ENCODE measurements around the gene DLGAP1.

DNA sequence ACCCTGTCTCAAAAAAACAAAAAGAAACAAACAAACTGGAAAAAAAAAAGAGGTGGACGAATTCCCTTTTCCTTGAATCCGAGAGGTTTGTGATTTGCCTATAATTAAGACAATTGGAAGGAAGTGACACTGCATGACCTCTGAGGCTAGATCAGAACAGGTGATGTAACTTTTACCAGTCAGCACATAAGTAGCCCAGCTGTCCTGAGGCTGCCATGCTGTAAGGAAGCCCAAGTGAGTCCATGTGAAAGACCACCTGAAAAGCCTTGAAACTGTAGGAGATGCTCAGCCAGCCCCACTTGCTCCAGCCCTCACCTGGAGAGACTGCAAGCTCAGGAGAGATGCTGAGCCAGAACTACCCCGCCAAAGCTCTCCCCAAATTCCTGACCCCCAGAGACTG lies 838.4 kb downstream of the DLGAP1 start:
- TF ChIP-seq, protein P1, sequence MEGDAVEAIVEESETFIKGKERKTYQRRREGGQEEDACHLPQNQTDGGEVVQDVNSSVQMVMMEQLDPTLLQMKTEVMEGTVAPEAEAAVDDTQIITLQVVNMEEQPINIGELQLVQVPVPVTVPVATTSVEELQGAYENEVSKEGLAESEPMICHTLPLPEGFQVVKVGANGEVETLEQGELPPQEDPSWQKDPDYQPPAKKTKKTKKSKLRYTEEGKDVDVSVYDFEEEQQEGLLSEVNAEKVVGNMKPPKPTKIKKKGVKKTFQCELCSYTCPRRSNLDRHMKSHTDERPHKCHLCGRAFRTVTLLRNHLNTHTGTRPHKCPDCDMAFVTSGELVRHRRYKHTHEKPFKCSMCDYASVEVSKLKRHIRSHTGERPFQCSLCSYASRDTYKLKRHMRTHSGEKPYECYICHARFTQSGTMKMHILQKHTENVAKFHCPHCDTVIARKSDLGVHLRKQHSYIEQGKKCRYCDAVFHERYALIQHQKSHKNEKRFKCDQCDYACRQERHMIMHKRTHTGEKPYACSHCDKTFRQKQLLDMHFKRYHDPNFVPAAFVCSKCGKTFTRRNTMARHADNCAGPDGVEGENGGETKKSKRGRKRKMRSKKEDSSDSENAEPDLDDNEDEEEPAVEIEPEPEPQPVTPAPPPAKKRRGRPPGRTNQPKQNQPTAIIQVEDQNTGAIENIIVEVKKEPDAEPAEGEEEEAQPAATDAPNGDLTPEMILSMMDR (IDR thresholded peaks at IDR 0.05; ENCODE audit: poor library complexity) = no peak
- TF ChIP-seq EZH2 (IDR thresholded peaks at IDR 0.05; ENCODE audit: borderline replicate concordance) = no peak
